Esophagus muscularis mucosa (tissue), 3 donors: Measurements from ENCODE around the gene PPP1R12B.
"Not testable (repeated sequence)": the region's sequence is repeated elsewhere in the genome, so short reads cannot be mapped to it uniquely, and the experiment has no call there.

Source experiments
- POLR2A ChIP-seq: fragments of 450-650 bp; IDR thresholded peaks from one replicate; pipeline ENCODE4 v1.6.1; 2017; ENCODE audit warnings: antibody characterized with exemption, moderate library complexity, mild to moderate bottlenecking, low read depth
- POLR2AphosphoS5 ChIP-seq, 2 donors: sonication (generic); formaldehyde crosslinking; IDR thresholded peaks; one replicate each; pipeline ENCODE4 v1.6.1; 2017; ENCODE audit warnings: antibody characterized with exemption in 2 of 2
- TF ChIP-seq, protein P1 (sequence below), 3 experiments: fragments of 200-600 bp in 2 of 3; fragments of 450-650 bp in 1 of 3; sonication (generic) in 2 of 3; IDR thresholded peaks; one replicate each; pipeline ENCODE4 v1.5.1; 2017 to 2019; ENCODE audit warnings: antibody characterized with exemption in 3 of 3, mild to moderate bottlenecking in 2 of 3, moderate library complexity in 1 of 3

DNA sequence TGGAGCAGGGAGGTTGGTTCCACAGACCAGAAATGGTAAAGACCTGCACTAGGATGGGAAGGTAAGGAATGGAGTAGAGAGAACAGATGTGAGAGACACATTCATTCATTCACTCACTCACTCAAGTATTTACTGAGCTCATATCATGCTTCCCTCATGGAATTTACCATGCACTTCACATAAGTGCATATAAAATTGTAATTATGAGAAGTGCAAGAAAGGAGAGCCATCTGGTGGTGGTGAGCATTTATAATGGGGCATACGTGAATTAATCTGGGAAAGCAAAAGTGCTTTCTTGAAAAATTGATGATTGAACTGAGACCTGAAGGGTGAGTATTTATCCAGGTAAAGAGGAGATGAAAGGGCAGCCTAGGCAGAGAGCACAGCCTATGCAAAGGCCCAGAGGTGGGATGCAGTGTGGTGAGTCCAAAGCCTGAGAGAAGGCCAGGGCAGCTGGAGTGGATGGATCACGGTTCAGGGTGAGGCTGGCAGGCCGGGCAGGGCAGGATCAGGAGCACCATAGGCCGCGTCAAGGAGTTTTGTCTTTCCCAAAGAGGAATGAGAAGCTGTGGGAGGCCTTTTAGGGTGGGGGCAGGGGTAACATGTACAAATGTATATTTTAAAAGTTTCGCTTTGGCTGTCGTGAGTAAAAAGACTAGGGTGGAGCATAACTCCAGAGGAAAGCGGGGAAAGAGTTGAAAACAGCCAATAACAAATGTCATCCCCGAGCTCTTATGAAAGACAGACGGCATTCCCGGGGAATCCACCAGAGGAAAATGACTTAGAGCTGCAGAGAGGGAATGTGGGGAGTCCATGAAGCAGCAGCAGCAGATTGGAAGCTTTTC, 266.1 kb downstream of the PPP1R12B start:
- TF ChIP-seq POLR2A; POLR2AphosphoS5 (IDR thresholded peaks at IDR 0.05): not testable (repeated sequence)
- TF ChIP-seq, protein P1, sequence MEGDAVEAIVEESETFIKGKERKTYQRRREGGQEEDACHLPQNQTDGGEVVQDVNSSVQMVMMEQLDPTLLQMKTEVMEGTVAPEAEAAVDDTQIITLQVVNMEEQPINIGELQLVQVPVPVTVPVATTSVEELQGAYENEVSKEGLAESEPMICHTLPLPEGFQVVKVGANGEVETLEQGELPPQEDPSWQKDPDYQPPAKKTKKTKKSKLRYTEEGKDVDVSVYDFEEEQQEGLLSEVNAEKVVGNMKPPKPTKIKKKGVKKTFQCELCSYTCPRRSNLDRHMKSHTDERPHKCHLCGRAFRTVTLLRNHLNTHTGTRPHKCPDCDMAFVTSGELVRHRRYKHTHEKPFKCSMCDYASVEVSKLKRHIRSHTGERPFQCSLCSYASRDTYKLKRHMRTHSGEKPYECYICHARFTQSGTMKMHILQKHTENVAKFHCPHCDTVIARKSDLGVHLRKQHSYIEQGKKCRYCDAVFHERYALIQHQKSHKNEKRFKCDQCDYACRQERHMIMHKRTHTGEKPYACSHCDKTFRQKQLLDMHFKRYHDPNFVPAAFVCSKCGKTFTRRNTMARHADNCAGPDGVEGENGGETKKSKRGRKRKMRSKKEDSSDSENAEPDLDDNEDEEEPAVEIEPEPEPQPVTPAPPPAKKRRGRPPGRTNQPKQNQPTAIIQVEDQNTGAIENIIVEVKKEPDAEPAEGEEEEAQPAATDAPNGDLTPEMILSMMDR (IDR thresholded peaks at IDR 0.05), result peak in 2 of 3 experiments; percentile 24 to 30
